Measurements from ENCODE around the gene TPRG1L. TPM values are rescaled to one million over a fixed set of nuclear protein-coding genes. Genes with fewer than 3 reads are reported as not detected.

TPRG1L gene
- total RNA-seq, 6 donors from 2014 or later, result 16.6 to 48.3 (median 40.2) TPM

DNA sequence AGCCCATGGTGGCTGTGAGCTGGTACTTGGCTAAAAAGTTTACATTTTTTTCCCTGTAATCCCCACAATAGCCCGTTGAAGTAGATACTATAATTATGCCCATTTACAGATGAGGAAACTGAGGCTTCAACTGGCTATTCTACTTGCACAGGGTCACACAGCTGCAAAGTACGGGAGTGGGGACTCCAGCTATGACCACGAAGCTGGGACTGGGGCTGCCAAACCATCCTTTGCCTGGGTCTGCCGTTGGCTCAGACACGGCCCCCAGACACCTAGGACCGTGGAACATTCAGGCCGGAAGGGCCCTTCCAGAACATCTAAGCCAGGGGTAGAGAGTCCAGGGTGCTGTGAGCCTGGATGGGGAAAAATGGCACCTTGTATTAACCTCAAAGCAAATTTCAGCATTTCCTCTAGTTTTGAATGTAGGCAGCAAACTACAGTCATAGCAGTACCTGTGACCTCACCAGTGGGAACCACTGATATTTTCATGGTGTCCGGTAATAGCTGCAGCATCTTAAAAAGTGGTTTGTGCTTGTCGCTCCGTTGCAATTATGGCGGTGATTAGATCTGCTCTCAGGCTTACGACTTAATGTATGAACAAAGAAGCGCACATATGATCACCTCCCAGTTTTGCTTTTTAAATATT is 31.8 kb downstream of the TPRG1L start:
- H3K9me3 ChIP-seq, result no peaks in the 10 kb centered on the region
- no peak for ATAC-seq (ENCODE audit: low FRiP score in 2 of 2)
- no peak overlapping the region for H3K4me3 ChIP-seq
- no peak overlapping the region for H3K27ac ChIP-seq
- TF ChIP-seq POLR2AphosphoS5 (IDR thresholded peaks at IDR 0.05) (no peak), POLR2A (IDR thresholded peaks at IDR 0.05) (no peak)
- TF ChIP-seq, protein P1, sequence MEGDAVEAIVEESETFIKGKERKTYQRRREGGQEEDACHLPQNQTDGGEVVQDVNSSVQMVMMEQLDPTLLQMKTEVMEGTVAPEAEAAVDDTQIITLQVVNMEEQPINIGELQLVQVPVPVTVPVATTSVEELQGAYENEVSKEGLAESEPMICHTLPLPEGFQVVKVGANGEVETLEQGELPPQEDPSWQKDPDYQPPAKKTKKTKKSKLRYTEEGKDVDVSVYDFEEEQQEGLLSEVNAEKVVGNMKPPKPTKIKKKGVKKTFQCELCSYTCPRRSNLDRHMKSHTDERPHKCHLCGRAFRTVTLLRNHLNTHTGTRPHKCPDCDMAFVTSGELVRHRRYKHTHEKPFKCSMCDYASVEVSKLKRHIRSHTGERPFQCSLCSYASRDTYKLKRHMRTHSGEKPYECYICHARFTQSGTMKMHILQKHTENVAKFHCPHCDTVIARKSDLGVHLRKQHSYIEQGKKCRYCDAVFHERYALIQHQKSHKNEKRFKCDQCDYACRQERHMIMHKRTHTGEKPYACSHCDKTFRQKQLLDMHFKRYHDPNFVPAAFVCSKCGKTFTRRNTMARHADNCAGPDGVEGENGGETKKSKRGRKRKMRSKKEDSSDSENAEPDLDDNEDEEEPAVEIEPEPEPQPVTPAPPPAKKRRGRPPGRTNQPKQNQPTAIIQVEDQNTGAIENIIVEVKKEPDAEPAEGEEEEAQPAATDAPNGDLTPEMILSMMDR (IDR thresholded peaks at IDR 0.05), result no peak
- WGBS, 2 donors, result 80 to 85% methylated on average over 12 to 13 of the region's 13 CpGs
- no peaks in the 10 kb centered on the region for H3K36me3 ChIP-seq
- no peak for DNase-seq
- peaks cover 0 to 24% (median 10%) of the 10 kb centered on the region in 4 donors for H3K27me3 ChIP-seq
- H3K4me1 ChIP-seq, result peaks cover 13 to 18% (median 16%) of the 10 kb centered on the region in 4 donors

DNA sequence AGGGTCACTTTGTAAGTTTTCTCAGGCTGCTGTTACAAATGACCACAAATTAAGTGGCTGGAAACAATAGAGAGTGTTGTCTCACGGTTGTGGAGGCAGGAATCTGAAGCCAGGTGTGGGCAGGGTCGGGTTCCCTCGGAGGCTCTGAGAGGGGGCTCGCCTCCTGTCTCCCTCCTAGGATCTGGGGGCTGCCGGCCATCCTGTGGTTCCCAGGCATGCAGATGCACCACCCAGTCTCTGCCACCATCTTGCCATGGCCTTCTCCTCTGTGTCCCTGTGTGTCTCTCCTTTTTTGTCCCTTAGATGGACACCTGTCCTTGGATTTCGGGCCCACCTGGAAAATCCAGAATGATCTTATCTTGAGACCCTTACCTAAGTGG is 32.3 kb downstream of the TPRG1L start:
- no peak overlapping the region for H3K4me3 ChIP-seq
- no peak for DNase-seq
- TF ChIP-seq POLR2A (IDR thresholded peaks at IDR 0.05), result no peak
- TF ChIP-seq EP300 (IDR thresholded peaks at IDR 0.05), result no peak
- TF ChIP-seq POLR2AphosphoS5 (IDR thresholded peaks at IDR 0.05), result no peak
- TF ChIP-seq, protein P1 (IDR thresholded peaks at IDR 0.05), result no peak
- ATAC-seq (ENCODE audit: low FRiP score in 2 of 2), result no peak
- 73 to 79% methylated on average over 3 to 6 of the region's 6 CpGs for WGBS, 2 donors
- peaks cover 8 to 13% (median 11%) of the 10 kb centered on the region in 4 donors for H3K4me1 ChIP-seq
- H3K27ac ChIP-seq, result no peak overlapping the region
- no peaks in the 10 kb centered on the region for H3K9me3 ChIP-seq
- peaks cover 0 to 18% (median 8%) of the 10 kb centered on the region in 4 donors for H3K27me3 ChIP-seq
- no peaks in the 10 kb centered on the region for H3K36me3 ChIP-seq

DNA sequence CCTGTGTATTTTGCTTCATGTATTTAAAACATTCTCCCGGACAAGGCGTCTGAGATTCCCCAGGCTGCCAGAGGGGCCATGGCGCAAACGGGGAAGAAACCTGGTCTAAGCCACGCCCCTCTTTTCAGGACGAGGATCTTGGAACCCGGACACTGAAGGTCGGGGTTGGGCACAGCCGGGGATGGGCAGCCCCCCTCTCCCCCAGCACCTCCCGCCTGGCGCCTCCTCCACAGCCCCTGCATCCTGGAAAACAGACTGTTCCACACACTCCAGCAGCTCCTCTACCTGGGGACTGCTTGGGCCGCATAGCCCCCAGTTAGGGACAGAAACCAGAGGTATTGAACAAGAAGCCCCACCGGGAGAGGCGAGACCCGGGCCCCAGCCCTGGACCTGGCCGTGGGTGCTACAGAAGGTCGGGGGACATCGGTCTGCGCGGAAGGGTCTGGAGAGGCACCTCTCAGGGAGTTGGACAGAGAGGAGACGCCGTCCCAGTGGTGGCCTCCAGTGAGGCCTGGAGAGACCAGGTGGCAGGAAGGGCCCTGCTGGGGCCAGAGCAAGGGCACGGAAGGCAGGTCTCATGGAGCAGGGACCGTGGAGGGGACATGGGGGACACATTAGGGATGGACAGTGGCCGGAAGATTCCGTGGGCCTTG is 32.9 kb downstream of the TPRG1L start:
- H3K27me3 ChIP-seq, result peaks cover 0 to 12% (median 4%) of the 10 kb centered on the region in 4 donors
- no peaks in the 10 kb centered on the region for H3K9me3 ChIP-seq
- ATAC-seq (ENCODE audit: low FRiP score in 2 of 2) (no peak), DNase-seq (peak in 1 of 2 donors; percentile 77)
- no peak overlapping the region for H3K4me3 ChIP-seq
- peaks cover 2 to 9% (median 5%) of the 10 kb centered on the region in 4 donors for H3K4me1 ChIP-seq
- no peaks in the 10 kb centered on the region for H3K36me3 ChIP-seq
- 83 to 88% methylated on average over 9 to 26 of the region's 26 CpGs for WGBS, 2 donors
- no peak overlapping the region for H3K27ac ChIP-seq
- TF ChIP-seq POLR2A (IDR thresholded peaks at IDR 0.05) (no peak), EP300 (IDR thresholded peaks at IDR 0.05) (no peak), POLR2AphosphoS5 (IDR thresholded peaks at IDR 0.05) (no peak)
- TF ChIP-seq, protein P1 (IDR thresholded peaks at IDR 0.05), result no peak

DNA sequence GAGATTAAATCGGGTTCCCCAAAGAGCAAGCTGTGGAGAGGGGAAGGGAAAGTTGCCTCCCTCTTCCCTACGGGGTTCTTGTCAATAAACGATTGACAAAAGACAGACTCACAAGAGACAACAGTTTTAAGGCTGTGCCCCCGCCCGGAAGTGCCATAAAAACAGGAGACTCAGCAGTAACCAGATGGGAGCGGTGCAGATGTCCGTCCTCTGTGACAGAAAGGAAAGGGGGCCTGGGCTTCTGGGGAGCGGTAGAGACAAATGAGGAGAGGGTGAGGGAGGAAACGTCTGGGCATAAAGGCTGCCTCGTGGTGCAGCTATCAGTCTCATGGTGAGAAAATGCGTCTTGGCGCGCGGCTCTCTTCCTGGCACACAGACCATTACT is 33.4 kb downstream of the TPRG1L start:
- H3K4me3 ChIP-seq, result no peak overlapping the region
- H3K4me1 ChIP-seq, result peaks cover 0 to 5% (median under 1%) of the 10 kb centered on the region in 4 donors
- no peak overlapping the region for H3K27ac ChIP-seq
- DNase-seq (no peak), ATAC-seq (ENCODE audit: low FRiP score in 2 of 2) (no peak)
- WGBS, 2 donors, result 68 to 70% methylated on average over 14 of the region's 14 CpGs
- TF ChIP-seq, protein P1 (IDR thresholded peaks at IDR 0.05), result no peak
- TF ChIP-seq EP300 (IDR thresholded peaks at IDR 0.05) (no peak), POLR2AphosphoS5 (IDR thresholded peaks at IDR 0.05) (no peak), POLR2A (IDR thresholded peaks at IDR 0.05) (no peak)
- H3K27me3 ChIP-seq, result peaks cover 0 to 7% (median 2%) of the 10 kb centered on the region in 4 donors
- no peaks in the 10 kb centered on the region for H3K9me3 ChIP-seq
- H3K36me3 ChIP-seq, result no peaks in the 10 kb centered on the region

Measured in upper lobe of left lung (tissue), 6 donors.